ENCODE results near the gene ZWILCH.
"Not testable (repeated sequence)": the region's sequence is repeated elsewhere in the genome, so short reads cannot be mapped to it uniquely, and the experiment has no call there.

The ZWILCH gene

DNA sequence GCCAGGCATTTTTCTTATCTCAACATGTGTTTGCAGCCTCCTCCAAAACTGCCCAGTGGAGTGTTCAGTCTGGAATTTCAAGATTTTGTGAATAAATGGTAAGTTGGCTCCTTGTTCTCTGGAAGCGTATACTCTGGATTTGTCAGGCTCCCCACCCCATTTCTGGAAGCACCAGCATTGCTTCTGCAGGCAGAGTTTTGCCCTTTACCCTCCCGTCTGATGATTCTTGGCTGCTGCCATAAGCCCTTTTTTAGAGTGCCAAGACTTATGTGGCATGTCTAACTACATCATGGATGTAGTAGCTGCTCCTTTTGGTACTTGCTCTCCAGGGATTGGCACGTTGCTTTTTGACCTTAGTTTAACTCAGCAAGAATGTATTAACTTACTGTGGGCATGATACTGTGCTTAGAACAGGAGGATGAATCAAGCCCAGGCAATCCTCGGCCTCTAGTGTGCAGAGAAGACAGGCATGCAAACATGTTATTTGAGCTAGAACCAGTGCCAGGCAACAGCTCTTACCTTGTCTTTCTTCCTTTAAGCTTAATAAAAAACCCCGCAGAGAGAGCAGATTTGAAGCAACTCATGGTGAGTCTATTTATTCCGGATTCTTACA, 15.8 kb upstream of the ZWILCH start:
- DNase-seq = no peak

DNA sequence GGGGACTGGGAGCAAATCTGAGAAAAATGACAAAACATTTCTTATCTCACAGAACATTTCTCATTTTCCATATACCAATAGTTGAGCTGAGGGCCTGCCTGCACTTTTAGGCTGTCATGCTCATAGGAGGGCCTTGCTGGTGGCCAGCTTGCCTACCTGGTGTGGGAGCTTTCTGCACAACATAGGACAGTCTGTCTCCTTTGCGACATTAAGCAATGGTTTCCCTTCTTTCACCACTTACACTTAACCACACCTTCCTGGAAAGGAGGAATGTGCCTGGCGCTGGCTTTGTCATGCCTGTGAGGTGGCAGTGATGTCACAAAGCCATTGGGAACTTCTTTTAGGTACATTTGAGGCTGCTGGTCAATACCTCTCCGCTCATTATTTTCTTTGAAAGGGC, 13.3 kb upstream of the ZWILCH start:
- DNase-seq = no peak

DNA sequence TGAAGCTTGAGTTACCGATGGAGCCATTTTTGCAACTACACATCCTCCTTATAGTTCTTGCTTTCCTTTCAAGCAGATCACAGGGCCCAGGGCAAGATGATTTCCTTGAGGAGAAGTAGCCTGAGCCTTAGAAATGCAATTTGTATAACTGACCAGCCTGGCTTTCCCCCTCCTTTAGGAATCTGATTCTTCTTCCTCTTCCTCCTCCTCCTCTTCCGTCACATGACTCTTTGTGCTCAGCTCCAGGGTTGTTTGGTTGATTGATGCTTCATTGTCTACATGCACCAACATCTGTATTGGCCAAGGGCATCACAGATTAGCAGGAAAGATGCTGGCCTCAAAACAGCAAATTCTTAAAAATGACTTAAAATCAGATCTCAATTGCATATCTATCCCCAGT, 10.9 kb upstream of the ZWILCH start:
- DNase-seq = peak; percentile 18

DNA sequence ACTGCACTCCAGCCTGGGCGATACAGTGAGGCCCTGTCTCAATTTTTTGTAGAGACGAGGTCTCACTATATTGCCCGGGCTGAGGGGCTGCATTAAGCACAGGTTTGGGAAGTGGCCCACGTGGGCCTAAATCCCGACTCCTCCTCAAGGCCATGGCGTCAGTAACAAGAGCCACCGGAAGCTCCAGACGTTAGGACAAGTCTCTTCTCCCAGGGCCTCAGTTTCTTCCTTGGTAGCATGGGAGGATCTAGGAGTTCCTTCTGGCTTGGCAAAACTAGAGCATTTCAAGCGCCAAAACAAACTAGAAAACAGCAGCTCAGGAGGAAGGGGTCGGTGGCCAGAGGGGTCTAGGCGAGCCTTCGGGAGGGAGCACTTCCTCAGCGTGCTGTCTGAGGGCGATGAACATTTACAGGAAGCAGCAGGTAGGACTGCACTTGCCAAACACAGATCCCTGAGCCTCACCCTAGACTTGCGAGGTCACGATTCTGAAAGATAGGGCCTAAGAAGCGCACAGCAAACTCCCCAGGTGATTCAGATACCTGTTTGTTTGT, 8.1 kb upstream of the ZWILCH start:
- DNase-seq = peak; percentile 39

DNA sequence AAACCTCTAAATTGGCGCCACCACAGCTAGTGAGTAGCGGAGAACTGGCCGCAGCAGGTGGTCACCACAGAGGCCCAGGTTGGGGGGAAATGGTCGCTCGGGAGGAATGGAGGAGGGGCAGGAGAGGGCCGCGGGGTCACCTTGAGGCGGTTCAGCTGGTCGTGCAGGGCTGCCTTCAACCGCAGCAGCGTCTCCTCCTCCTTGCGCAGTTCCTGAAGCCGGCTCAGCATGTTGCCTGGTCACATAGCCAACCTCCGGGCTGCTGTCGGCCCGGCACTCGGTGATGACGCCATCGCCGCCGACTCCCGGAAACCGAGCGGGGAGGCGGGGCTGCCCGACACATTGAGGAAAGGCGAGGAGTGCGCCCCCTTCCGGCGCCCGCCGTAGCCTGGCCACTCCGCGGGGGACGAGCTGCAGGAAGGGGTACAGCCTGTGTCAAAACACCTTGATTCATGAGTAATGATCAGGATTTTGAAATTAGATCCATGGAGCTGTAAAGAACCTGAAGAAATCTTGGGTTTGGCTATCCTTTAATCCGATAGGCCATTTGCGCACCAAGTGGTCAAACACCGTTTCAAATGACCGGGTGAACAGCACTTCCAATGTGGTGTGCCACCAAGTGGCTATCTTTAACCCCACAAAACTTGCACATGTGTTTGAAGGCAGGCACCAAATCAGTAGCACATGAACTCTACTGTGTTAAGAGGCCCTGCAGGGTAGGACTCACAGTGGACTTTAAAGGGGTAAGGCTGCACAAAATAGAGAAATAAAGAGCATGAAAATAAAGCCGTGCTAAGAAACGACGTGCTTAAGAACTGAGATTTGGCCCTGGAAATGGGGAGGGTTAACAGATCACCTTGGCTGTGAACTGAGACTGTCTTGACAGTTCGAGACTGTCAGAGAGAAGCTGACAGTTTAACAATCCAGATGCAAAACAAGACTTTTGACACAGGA, 7.3 kb upstream of the ZWILCH start, which contains the start of gene SNAPC5:
Gene SNAPC5 (minus strand): TSS at position 261 of the 954 bp plus-strand sequence. CDS start 31 bp downstream, at position 230.
- DNase-seq = peak; percentile 93

DNA sequence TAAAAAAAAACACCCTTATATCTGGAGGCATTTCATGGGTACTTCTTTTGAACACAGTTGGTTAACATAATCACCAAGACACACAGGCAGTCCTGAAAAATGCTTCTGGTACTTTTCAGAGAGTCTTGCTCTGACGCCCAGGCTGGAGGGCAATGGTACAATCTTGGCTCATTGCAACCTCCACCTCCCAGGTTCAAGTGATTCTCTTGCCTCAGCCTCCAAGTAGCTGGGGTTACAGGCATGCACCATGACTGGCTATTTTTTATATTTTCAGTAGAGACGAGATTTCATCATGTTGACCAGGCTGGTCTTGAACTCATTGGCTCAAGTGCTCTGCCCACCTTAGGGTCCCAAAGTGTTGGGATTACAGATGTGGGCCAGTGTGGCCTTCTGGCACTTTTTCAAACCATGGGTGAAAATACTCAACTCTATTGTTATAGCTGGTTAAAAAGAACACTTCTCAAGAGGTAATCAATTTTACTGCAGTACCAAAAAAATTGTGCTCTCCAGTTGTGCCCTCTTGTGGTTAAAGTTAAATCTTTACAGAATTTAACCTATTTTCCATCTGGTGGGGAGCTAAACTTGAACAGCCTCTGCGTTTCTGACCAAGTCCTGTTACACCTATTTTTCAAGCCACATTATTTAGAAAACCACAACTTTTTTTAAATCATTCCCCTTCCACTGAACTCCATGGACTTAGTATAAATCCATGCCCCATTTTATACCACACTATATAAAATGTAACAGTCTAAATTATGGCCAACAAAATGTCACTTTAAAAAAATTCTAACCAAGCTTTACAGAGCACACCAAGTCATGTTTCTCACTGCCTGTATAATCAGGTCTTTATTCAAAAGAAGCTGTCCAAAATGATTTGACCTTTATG, 6.4 kb upstream of the ZWILCH start:
- peak; percentile 24 for DNase-seq

DNA sequence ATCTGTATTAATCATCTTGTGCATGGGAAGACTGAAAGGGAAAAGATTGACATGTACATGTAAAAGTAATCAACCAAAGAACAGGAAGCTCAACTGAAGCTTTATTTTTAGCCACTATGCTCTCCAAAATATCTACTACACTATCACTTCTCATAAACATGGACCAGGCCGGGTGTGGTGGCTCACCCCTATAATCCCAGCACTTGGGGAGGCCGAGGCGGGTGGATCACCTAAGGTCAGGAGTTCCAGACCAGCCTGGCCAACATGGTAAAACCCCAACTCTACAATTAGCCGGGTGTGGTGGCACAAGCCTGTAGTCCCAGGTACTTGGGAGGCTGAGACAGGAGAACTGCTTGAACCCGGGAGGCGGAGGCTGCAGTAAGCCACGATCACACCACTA, 4.8 kb upstream of the ZWILCH start:
- DNase-seq = peak; percentile 35

DNA sequence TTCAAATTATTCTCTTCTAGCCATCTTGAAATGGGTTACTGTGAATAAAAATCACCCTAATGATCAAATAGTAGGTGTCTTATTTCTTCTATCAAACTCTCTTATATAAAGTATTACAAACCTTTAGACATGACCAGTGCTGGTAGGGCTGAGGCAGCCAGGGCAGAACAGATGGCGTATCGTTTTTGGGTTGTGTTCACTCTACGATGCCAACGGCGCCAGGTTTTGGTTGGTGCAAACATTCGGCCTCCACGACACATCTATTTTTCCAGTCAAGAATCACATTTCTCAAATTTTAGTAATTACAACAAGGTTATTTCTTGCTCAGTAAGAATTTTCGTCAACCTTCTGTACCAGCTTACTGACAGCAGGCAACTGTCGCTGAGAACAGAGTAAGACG, 2.6 kb upstream of the ZWILCH start:
- DNase-seq = no peak

DNA sequence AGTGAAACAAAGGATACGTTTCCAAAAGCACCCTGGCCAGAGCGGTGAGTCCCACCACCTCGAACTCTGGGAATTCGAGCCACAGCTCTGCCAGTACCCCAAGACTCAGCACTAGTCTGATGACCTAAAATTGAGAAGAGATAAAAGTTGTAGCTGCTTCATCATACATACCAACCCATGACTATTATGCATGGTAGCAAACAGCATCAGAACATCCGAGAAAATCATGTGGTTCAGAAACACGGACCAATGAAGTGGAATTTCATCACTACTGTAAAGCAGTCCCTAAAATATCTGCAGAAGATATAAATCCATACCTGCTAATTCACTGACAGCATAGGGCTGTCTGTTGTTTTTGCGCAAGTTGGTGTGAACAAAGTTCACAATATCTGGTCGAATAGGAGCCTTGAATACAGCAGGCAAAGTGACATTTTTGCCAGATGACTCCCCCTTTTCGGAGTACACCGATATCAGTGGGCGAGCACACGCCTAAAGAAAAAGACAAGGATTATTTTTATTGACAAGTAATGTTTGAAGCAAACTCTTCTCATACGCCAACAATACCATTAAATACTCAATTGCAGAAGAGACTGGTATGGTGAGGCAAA, 2.0 kb upstream of the ZWILCH start:
- not testable (repeated sequence) for DNase-seq

DNA sequence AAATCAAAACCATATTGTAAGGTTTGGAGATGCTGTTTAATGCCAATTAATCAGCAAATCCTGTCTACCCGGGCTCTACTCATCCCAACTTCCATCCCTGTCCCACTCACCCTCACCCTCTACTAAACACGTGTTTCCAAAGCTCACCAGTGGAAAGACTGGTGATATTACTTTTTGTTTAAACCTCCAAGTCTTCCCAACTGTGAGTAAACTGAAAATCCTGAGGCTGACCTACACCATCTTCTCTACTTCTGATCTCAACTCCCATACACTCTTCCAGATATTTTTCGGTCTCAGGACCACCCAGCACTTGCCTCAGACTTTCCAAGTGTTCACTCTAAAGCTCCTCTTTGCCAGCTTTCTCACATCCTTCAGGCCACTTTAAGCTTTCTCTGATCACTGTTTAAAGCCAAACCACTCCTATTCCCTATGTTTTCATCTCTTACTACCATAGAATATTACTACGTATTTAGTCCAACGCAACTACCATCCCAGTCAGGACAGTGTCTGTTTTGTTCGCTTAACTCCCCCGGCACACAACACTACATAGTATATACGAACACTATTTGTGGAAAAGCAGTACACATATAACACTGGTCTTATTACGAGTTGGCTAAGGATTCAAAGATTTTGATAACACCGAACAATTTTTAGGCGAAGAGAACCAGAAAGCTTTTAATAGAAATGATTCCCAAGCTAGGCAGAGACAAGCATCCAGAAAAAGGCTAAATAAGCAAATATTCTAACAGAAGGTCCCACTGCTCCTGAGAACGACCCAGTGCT, 1.2 kb upstream of the ZWILCH start:
- no peak for DNase-seq

DNA sequence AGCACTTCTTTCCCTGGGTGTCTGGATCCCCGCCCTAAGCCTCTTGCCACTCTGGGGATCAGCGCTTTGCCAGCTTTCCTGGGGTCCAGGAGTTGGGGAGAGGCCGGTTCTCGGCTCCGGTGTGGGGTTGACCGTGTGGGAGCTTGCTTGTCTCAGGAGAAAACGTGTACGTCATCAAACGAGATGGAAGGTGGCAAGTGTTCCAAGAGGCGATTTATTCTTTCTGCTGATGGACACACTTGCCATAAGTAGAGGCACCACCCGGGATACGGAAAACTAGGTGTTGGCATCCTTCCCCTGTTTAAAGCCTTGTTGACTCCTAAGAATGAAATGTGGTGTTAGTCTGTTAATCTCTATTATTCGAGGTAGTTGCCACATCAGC, 295 bp downstream of the ZWILCH start:
- DNase-seq = no peak

DNA sequence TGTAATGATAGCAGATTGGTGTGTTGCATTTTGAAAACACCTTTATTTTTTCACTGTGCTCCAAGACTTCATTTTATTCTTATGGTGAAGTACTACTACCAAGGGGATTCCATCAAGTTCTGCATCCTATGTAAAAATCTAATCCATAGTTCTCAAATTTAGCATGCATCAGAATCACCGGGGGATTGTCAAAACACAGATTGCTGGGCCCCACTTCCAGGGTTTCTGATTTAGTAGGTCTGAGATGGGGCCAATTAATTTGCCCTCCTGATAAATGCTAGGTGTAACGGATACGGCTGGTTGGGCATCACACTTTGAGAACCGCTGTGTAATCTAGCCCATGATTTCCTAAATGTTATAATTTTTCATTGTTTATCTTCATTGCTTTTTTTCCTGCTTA, 692 bp downstream of the ZWILCH start:
- no peak for DNase-seq

DNA sequence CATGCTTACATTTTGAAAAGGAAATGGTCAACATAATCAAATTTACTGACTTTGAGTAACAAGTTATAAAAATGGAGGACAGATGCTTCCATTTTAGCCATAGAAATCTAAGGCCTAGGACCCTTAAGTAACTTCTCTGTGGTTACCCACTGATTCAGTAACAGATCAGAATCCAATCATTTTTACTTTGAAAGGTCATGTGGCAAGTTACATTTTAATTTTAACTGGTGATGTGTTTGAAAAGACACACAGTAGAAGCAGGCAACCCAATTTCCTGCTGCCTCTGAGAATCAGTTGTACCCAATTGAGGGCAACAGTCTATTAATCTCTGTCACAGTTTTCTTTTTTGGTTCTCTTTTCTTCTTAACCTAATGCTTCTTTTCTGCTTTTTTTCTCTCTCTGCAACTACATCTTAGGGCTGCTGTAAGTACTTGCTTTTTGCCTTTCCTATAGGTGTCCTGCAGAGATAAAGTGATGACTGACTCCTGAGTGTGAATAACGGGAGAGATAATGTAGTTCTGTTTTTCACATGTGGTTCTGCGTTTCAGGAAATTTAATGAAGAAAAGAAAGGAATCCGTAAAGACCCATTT, 3.3 kb downstream of the ZWILCH start:
- DNase-seq = peak; percentile 23

DNA sequence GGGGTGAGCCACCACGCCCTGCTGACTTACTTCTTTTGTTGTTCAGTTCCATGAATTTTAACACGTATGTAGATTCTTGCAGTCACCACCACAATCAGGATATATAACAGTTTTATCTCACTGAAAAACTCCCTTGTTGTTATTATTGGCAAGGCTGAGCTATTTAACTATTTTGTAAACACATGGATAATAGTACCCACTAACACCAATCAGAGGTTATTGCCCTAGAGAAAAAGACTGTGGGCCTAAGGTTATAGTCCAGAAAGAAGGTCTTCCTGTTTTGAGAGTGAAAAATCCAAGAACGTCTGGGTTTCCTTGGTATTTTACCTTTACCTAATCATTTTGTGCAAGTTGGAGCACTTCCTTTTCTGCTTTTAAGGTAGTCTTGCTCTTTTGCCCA, 9.5 kb downstream of the ZWILCH start:
- no peak for DNase-seq

DNA sequence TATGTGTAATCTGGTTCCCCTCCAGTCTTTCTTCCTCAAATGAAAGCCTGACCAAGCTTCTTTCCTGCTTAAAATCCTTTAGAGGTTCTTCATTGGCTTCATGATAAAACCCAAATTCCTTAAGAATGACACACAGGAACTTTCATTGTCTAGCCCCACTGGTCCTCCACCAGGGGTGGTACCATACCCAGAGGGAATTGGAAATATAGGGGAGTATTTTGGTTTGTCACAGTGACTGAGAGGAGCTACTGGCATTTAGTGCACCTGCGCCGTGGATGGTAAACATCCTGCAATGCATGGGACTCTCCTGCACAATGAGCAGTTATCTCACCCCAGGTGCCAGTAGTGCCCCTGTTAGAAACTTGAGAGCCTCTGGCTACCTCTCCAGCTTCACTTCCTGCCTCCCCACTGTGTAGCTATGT, 10.8 kb downstream of the ZWILCH start:
- no peak for DNase-seq

DNA sequence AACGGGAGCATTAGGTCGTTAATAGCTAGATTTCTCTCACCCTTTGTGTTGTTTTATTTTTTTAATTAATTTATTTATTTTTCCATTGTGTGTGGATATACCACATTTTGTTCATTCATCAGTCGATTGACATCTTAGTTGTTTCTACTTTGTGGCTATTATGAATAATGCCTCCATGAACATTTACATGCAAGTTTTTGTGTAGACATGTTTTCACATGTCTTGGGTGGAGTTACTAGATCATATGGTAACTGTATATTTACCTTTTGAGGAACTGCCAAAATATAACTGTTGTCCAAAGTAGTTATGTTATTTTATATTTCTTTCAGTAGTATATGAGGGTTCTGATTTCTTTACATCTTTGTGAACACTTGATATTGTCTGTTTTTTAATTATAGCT, 18.8 kb downstream of the ZWILCH start:
- no peak for DNase-seq

DNA sequence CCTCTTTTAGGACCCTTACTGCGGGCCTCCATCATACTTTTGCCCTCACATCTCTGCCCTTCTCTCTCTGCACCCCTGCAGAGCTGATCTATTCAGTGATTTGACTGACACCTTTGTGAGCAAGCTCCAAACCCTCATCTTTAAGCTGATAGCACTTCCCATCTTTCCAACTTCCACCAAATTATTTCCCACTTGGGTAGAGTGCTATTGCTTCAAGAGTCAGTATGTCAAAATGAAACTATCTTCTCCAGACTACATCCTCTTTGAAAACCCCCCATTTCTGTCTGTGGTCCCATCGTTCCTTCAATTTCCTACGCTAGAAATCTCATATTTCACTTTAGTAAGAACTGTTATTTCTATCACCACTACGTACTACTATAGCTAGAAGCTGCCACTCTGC, 19.7 kb downstream of the ZWILCH start:
- DNase-seq = peak; percentile 53

DNA sequence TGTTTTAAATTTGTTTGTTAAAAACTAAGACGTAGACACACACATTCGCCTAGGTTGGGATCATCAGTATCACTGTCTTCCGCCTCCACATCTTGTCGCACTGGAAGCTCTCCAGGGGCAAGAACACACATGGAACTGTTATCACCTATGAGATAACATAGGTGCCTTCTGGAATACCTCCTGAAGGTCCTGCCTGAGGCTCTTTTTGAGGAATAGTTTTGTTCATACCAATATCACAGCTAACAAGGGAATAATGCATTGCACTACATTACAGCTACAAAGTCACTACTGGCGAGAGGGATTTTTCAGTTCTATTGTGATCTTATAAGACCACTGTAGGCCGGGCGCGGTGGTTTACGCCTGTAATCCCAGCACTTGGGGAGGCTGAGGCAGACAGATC, 29.9 kb downstream of the ZWILCH start:
- no peak for DNase-seq

DNA sequence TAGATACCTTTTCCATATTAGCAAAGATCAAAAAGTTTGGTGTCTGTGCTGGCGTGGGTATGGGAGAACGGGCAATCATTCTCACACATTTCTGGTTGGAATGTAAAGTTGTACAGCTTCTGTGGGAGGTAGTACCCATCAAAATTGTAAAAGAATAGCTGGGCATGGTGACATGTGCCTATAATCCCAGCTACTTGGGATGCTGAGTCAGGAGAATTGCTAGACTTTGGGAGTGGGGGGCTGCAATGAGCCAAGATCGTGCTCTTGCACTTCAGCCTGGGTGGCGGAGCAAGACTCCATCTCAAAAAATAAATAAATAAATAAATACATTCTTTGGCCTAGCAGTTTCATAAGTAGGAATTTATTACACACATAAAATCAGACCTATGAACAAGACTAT, 37.8 kb downstream of the ZWILCH start:
- DNase-seq = no peak

DNA sequence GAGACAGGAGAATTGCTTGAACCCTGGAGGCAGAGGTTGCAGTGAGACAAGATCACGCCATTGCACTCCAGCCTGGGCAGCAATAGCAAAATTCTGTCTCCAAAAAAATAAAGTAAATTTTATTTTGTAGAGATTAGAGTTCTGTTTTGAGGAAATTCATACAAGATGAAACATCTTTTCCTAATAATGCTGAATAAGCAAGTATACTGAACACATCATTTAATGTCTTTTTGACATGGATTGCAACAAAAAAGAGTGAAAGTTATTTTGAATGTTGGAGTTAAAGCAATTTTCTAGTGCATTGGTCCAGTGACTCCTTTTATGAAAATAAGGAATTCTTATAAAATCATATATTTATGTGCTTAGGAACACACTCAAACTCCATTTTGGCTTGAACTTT, 40.1 kb downstream of the ZWILCH start:
- no peak for DNase-seq

DNA sequence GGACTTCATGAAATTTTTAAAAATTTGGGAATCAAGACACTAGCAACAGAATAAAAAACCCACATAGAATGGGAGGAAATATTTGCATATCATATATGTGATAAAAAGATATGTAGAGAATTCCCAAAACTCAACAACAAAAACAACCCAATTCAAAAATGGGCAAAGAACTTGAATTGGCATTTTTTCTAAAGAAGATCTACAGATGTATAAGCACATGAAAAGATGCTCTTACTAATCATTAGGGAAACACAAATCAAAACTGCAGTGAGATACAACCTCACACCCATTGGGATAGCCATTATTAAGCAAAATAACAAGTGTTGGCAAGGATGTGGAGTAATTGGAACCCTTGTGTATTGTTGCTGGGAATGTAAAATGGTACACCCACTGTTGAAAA, 50.6 kb downstream of the ZWILCH start:
- DNase-seq = no peak

Data from MV-4-11 (cell line).